ENCODE measurements around the gene PARVA.

DNA sequence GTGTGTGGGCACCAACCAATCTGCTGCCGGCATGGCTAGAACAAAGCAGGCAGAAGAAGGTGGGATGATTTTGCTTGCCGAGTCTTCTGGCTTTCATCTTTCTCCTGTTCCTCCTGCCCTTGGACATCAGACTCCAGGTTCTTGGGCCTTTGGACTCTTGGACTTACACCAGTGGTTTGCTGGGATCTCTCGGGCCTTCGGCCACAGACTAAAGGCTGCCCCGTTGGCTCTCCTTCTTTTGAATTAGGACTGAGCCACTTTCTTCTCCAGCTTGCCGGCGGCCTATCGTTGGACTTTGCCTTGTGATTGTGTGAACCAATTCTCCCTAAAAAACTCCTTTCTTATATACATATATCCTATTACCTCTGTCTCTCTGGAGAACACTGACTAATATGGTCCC lies 168.8 kb downstream of the PARVA start:
- TF ChIP-seq BACH2 (CRISPR knock-in tag; IDR thresholded peaks at IDR 0.05; ENCODE audit: borderline replicate concordance), result no peak
- no peak for TF ChIP-seq ZNF70 (CRISPR knock-in tag; IDR thresholded peaks at IDR 0.05)
- TF ChIP-seq TSHZ2 (CRISPR knock-in tag; IDR thresholded peaks at IDR 0.05), result no peak
